Vagina (tissue), 2 donors: ENCODE results near the gene DNAH1. TPM values are rescaled to one million over a fixed set of nuclear protein-coding genes. Genes with fewer than 3 reads are reported as not detected.
A peak's percentile ranks its signal among the peaks of the same experiment; 100 is the strongest.

Experiments used
- DNase-seq, 2 donors: peaks; one replicate each; pipeline ENCODE4 v3.0.0-alpha.2; 2017; ENCODE audit errors: extremely low spot score in 2 of 2
- H3K27ac ChIP-seq: fragments of 200-600 bp; sonication (generic); one replicate; pipeline ENCODE4 v1.5.1; 2019
- H3K27me3 ChIP-seq: fragments of 200-600 bp; sonication (generic); one replicate; pipeline ENCODE4 v1.5.1; 2019
- H3K36me3 ChIP-seq, 2 donors: fragments of 200-600 bp; sonication (generic); one replicate each; pipeline ENCODE4 v1.5.1; 2017 to 2019
- H3K4me1 ChIP-seq: fragments of 200-600 bp; sonication (generic); one replicate; pipeline ENCODE4 v1.5.1; 2019
- H3K4me3 ChIP-seq, 2 donors: fragments of 200-600 bp; sonication (generic); 1 replicate in 1 of 2; 2 replicates in 1 of 2; pipeline ENCODE4 v1.5.1; 2016 to 2019
- H3K9me3 ChIP-seq: fragments of 200-600 bp; sonication (generic); one replicate; pipeline ENCODE4 v1.5.1; 2019
- POLR2A ChIP-seq, 2 donors: fragments of 450-650 bp; IDR thresholded peaks; one replicate each; pipeline ENCODE4 v1.6.1; 2017; ENCODE audit warnings: antibody characterized with exemption in 2 of 2, mild to moderate bottlenecking in 2 of 2, moderate library complexity in 2 of 2
- POLR2AphosphoS5 ChIP-seq, 2 donors: sonication (generic); formaldehyde crosslinking; IDR thresholded peaks; one replicate each; pipeline ENCODE4 v1.9.0; 2017; ENCODE audit warnings: antibody characterized with exemption in 2 of 2, mild to moderate bottlenecking in 2 of 2, low read depth in 1 of 2; ENCODE audit not compliant: insufficient read depth in 1 of 2
- intact Hi-C: fragments of 100-400 bp; cut with DNase I; formaldehyde crosslinking; loops from one replicate; pipeline ENCODE4 v1.15.1; 2023
- total RNA-seq: library from RNA; depleted of rRNA; stranded (reverse); fragments of >200 nt; gene quantifications from one replicate; pipeline ENCODE4 v1.2.3, GENCODE V29; 2016
- TF ChIP-seq, protein P1 (sequence below), 3 experiments: fragments of 450-650 bp in 2 of 3; fragments of 200-600 bp in 1 of 3; sonication (generic) in 1 of 3; IDR thresholded peaks; one replicate each; pipeline ENCODE4 v1.5.1; 2017 to 2019; ENCODE audit warnings: antibody characterized with exemption in 3 of 3, mild to moderate bottlenecking in 2 of 3, moderate library complexity in 2 of 3

DNAH1 gene
- total RNA-seq, 1 donor from 2014 or later, result 12.3 TPM

DNA sequence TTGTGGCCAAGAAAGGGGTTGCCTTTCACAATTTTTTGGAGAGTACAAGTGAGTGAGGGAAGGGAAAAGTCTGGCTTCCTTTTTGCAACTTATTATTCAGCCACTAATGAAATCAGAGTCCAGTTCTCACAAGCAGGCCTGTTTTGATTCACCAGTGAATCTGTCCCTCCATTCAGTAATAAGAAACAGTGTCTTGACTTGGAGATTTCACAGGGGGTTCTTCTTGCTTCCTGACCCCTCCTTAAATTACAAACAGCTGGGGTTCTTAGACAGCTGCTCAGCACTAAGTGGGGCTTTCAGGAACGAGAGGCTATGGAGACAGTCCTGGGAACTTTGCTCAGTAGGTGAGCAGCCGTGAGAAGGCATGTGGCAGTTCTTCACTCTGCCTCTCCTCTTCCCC lies 104.3 kb downstream of the DNAH1 start:
- Histone ChIP-seq H3K4me3 (no peak overlapping the region), H3K4me1 (no peaks in the 10 kb centered on the region), H3K36me3 (no peaks in the 10 kb centered on the region), H3K27ac (no peak overlapping the region), H3K27me3 (no peaks in the 10 kb centered on the region), H3K9me3 (no peaks in the 10 kb centered on the region)
- TF ChIP-seq POLR2A (IDR thresholded peaks at IDR 0.05) (no peak), POLR2AphosphoS5 (IDR thresholded peaks at IDR 0.05; ENCODE audit: insufficient read depth in 1 of 2, low read depth in 1 of 2) (no peak)
- TF ChIP-seq, protein P1, sequence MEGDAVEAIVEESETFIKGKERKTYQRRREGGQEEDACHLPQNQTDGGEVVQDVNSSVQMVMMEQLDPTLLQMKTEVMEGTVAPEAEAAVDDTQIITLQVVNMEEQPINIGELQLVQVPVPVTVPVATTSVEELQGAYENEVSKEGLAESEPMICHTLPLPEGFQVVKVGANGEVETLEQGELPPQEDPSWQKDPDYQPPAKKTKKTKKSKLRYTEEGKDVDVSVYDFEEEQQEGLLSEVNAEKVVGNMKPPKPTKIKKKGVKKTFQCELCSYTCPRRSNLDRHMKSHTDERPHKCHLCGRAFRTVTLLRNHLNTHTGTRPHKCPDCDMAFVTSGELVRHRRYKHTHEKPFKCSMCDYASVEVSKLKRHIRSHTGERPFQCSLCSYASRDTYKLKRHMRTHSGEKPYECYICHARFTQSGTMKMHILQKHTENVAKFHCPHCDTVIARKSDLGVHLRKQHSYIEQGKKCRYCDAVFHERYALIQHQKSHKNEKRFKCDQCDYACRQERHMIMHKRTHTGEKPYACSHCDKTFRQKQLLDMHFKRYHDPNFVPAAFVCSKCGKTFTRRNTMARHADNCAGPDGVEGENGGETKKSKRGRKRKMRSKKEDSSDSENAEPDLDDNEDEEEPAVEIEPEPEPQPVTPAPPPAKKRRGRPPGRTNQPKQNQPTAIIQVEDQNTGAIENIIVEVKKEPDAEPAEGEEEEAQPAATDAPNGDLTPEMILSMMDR (IDR thresholded peaks at IDR 0.05), result no peak
- intact Hi-C loops, result loop anchor here (10.0 kb wide), 1 partner anchor 104 kb away; no protein-coding TSS in a partner anchor
- DNase-seq, result no peak

DNA sequence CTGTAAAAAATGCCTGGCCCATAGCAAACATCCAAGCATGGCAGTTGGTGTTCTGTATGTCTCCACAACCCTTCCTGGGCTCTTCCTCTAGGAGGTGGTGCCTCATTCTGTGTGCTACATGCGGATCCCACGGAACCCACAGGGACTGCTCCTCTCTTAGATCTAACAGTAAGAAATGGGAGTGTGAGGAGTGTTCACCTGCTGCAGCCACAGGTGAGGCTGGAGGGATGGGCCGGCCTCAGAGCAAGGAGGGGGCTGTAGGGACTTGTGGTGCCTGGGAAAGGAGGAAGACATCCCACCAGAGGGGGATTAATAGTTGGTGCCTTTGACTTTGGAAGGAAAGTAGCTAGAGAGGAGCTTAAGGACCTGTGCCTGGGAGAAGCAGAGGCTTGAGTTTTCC lies 106.5 kb downstream of the DNAH1 start:
- Histone ChIP-seq H3K4me3 (no peak overlapping the region), H3K36me3 (no peaks in the 10 kb centered on the region), H3K27me3 (no peaks in the 10 kb centered on the region), H3K9me3 (no peaks in the 10 kb centered on the region), H3K27ac (no peak overlapping the region), H3K4me1 (no peaks in the 10 kb centered on the region)
- intact Hi-C loops, result loop anchor here (10.0 kb wide), 1 partner anchor 102 kb away; no protein-coding TSS in a partner anchor
- no peak for DNase-seq
- TF ChIP-seq POLR2AphosphoS5 (IDR thresholded peaks at IDR 0.05; ENCODE audit: insufficient read depth in 1 of 2, low read depth in 1 of 2) (no peak), POLR2A (IDR thresholded peaks at IDR 0.05) (no peak)
- TF ChIP-seq, protein P1 (IDR thresholded peaks at IDR 0.05), result no peak

DNA sequence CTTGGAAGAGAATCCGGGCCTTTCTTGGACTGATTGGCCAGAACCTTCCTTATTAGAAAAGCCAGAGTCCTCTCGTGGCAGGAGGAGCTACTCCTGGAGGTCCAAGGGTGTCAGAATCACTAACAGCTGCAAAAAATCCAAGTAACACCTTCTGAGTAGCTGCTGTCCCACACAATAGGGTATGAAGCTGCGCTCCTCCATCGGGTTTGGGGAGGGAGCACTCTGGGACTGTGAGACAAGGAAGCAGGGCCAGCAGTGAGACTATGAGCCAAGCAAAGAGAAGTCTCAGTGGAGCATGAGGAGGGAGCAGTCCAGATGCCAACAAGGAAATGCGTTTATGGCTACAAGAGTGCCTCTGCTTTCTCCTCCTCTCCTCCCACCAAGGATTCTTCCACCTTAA lies 107.1 kb downstream of the DNAH1 start:
- Histone ChIP-seq H3K4me1 (no peaks in the 10 kb centered on the region), H3K36me3 (no peaks in the 10 kb centered on the region), H3K27ac (no peak overlapping the region), H3K9me3 (no peaks in the 10 kb centered on the region), H3K27me3 (no peaks in the 10 kb centered on the region), H3K4me3 (no peak overlapping the region)
- intact Hi-C loops, result loop anchor here (10.0 kb wide), 1 partner anchor 102 kb away; no protein-coding TSS in a partner anchor
- TF ChIP-seq POLR2A (IDR thresholded peaks at IDR 0.05) (no peak), POLR2AphosphoS5 (IDR thresholded peaks at IDR 0.05; ENCODE audit: insufficient read depth in 1 of 2, low read depth in 1 of 2) (no peak)
- TF ChIP-seq, protein P1 (IDR thresholded peaks at IDR 0.05), result no peak
- DNase-seq, result no peak

DNA sequence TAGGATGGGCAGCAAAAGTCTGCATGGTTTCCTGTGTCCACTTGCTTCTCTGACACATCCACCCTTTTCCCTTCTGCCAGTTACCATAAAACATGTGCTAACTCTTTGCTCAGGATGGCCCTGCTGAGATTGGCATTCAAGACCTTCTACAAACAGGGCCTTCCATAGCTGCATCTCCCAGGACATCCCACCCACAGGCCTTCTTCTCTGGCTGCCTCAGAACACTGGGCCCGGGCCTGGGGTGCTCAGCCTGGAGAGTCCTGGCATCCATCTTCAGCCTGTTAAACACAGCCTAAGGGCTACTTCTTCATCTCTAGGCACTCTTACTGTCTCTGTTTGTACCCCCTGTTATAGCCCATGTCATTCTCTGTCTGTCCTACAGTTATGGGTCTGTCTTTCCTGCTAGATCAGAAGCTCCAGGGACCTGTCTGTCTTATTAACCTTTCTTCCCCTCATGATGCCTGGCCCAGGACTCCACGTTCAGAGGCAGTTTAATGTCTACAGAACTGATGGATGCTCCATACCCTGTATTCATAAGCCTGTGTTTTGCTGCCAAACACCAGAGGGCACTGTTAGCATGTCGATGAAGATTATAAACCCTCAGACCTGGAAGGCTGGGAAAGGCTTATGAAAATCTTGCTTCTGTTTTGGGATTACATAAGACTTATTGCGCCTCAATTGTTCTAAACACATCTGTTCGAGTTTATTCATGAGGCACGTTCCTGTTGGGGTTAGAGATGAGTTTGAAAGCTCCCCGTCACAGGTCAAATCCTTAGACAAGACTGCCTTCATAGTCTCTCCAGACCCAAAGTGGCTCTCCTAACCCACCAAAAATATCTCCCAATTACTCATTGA lies 112.3 kb downstream of the DNAH1 start:
- H3K27ac ChIP-seq, result no peak overlapping the region
- no peak overlapping the region for H3K4me3 ChIP-seq
- H3K9me3 ChIP-seq, result no peaks in the 10 kb centered on the region
- intact Hi-C loops, result loop anchor here (2.0 to 10.0 kb wide), 2 partner anchors 16 to 96 kb away; partner anchors contain the start of gene SEMA3G
- TF ChIP-seq POLR2AphosphoS5 (IDR thresholded peaks at IDR 0.05; ENCODE audit: insufficient read depth in 1 of 2, low read depth in 1 of 2) (peak in 1 of 2 donors; percentile 72), POLR2A (IDR thresholded peaks at IDR 0.05) (no peak)
- TF ChIP-seq, protein P1 (IDR thresholded peaks at IDR 0.05), result peak; percentile 53 to 82 (median 69)
- H3K27me3 ChIP-seq, result no peaks in the 10 kb centered on the region
- no peaks in the 10 kb centered on the region for H3K36me3 ChIP-seq
- H3K4me1 ChIP-seq, result peaks cover 20% of the 10 kb centered on the region
- DNase-seq, result no peak

DNA sequence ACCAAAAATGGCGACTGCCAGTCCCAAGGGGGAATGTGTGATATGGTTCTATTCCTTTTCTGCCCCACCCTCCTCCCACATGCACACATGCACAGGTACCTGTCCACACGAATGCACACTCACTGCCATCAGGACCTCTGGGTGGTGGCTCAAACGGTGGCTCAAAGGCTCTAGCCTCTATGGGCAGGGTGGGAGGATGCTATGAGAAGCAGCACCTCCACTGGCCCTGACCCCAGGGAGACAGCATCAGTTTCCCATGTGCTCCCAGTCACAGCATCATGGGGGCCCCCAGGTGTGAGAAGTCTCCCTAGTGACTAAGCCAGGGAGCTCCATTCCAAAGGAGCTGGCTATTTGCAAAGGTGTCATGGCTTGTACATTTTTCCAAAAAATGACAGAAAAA lies 112.9 kb downstream of the DNAH1 start:
- peaks cover 27% of the 10 kb centered on the region for H3K4me1 ChIP-seq
- H3K9me3 ChIP-seq, result no peaks in the 10 kb centered on the region
- H3K27me3 ChIP-seq, result no peaks in the 10 kb centered on the region
- intact Hi-C loops, result loop anchor here (2.0 to 10.0 kb wide), 2 partner anchors 16 to 96 kb away; partner anchors contain the start of gene SEMA3G
- H3K27ac ChIP-seq, result no peak overlapping the region
- TF ChIP-seq POLR2AphosphoS5 (IDR thresholded peaks at IDR 0.05; ENCODE audit: insufficient read depth in 1 of 2, low read depth in 1 of 2), result no peak
- TF ChIP-seq POLR2A (IDR thresholded peaks at IDR 0.05), result no peak
- TF ChIP-seq, protein P1 (IDR thresholded peaks at IDR 0.05), result no peak
- H3K36me3 ChIP-seq, result no peaks in the 10 kb centered on the region
- H3K4me3 ChIP-seq, result no peak overlapping the region
- no peak for DNase-seq
